Thyroid gland (tissue), 4 donors: Measurements from ENCODE around the gene HPN.

Source experiments
- CTCF ChIP-seq, 6 experiments: fragments of 200-600 bp in 3 of 6; fragments of 450-650 bp in 3 of 6; sonication (generic) in 3 of 6; IDR thresholded peaks; one replicate each; pipeline ENCODE4 v1.5.1; 2016 to 2019; ENCODE audit warnings: antibody characterized with exemption in 6 of 6, mild to moderate bottlenecking in 2 of 6, inconsistent platforms in 1 of 6, moderate library complexity in 1 of 6
- POLR2A ChIP-seq, 2 donors: fragments of 450-650 bp; IDR thresholded peaks; one replicate each; pipeline ENCODE4 v1.6.1; 2017; ENCODE audit warnings: antibody characterized with exemption in 2 of 2, mild to moderate bottlenecking in 2 of 2, moderate library complexity in 1 of 2

GRCh38 chr19:35006999-35007365 is 34.5 kb upstream of the HPN start:
- no peak for TF ChIP-seq CTCF (IDR thresholded peaks at IDR 0.05)
- no peak for TF ChIP-seq POLR2A (IDR thresholded peaks at IDR 0.05)
